ENCODE results near the gene GPR61. TPM values are rescaled to one million over a fixed set of nuclear protein-coding genes. Genes with fewer than 3 reads are reported as not detected.

The GPR61 gene
- total RNA-seq, 6 experiments from 2014 or later = not detected

GRCh38 chr1:109531380-109531779 is 8.3 kb upstream of the GPR61 start:
- no peaks in the 10 kb centered on the region for H3K27me3 ChIP-seq
- H3K9me3 ChIP-seq = no peaks in the 10 kb centered on the region
- H3K4me3 ChIP-seq = no peak overlapping the region
- 69% methylated on average over 3 of the region's 4 CpGs for WGBS (ENCODE audit: insufficient coverage, low coverage, low lambda C conversion rate, missing lambda C conversion rate)
- H3K36me3 ChIP-seq = no peaks in the 10 kb centered on the region
- DNase-seq (peak in 1 of 3 donors; percentile 20), ATAC-seq (no peak)
- H3K4me1 ChIP-seq = peaks cover 0 to 8% (median 0%) of the 10 kb centered on the region in 4 donors
- intact Hi-C loops (cut with DNase I) = loop anchor here (2.0 to 5.0 kb wide), 3 partner anchors 34 to 269 kb away; no protein-coding TSS in a partner anchor
- no peak overlapping the region for H3K27ac ChIP-seq
- TF ChIP-seq POLR2A (IDR thresholded peaks at IDR 0.05) = no peak
- TF ChIP-seq CTCF (IDR thresholded peaks at IDR 0.05) = no peak

- ATAC-seq (no peak), DNase-seq (no peak)
- Histone ChIP-seq H3K4me1 (peaks cover 0 to 8% (median 0%) of the 10 kb centered on the region in 4 donors), H3K27me3 (no peaks in the 10 kb centered on the region), H3K27ac (no peak overlapping the region), H3K9me3 (no peaks in the 10 kb centered on the region), H3K36me3 (no peaks in the 10 kb centered on the region), H3K4me3 (no peak overlapping the region)
- intact Hi-C loops (cut with DNase I) = loop anchor here (2.0 to 5.0 kb wide), 3 partner anchors 35 to 270 kb away; no protein-coding TSS in a partner anchor
- 26% methylated on average over 11 of the region's 16 CpGs for WGBS (ENCODE audit: insufficient coverage, low coverage, low lambda C conversion rate, missing lambda C conversion rate)
- TF ChIP-seq CTCF (IDR thresholded peaks at IDR 0.05) (no peak), POLR2A (IDR thresholded peaks at IDR 0.05) (no peak)
These were observed 7.8 kb upstream of the GPR61 start for GRCh38 chr1:109531826-109532364.

GRCh38 chr1:109532365-109533136 is 7.1 kb upstream of the GPR61 start:
- ATAC-seq (peak; percentile 84 to 94 (median 92)), DNase-seq (peak; percentile 80 to 86 (median 81))
- Histone ChIP-seq H3K36me3 (no peaks in the 10 kb centered on the region), H3K9me3 (no peaks in the 10 kb centered on the region), H3K4me1 (peaks cover 0 to 8% (median 0%) of the 10 kb centered on the region in 4 donors), H3K4me3 (no peak overlapping the region), H3K27me3 (no peaks in the 10 kb centered on the region), H3K27ac (no peak overlapping the region)
- 9% methylated on average over 4 of the region's 12 CpGs for WGBS (ENCODE audit: insufficient coverage, low coverage, low lambda C conversion rate, missing lambda C conversion rate)
- TF ChIP-seq POLR2A (IDR thresholded peaks at IDR 0.05) (no peak), CTCF (IDR thresholded peaks at IDR 0.05) (peak; percentile 86 to 97 (median 90))
- intact Hi-C loops (cut with DNase I) = loop anchor here (5.0 kb wide), 2 partner anchors 35 to 270 kb away; no protein-coding TSS in a partner anchor

GRCh38 chr1:109534307-109534858 is 5.3 kb upstream of the GPR61 start:
- no peak for ATAC-seq
- H3K4me1 ChIP-seq = peaks cover 0 to 8% (median 0%) of the 10 kb centered on the region in 4 donors
- no peaks in the 10 kb centered on the region for H3K36me3 ChIP-seq
- H3K4me3 ChIP-seq = no peak overlapping the region
- H3K9me3 ChIP-seq = no peaks in the 10 kb centered on the region
- no peak for DNase-seq
- no peak overlapping the region for H3K27ac ChIP-seq
- intact Hi-C loops (cut with DNase I) = loop anchor here (5.0 kb wide), 2 partner anchors 37 to 272 kb away; no protein-coding TSS in a partner anchor
- TF ChIP-seq POLR2A (IDR thresholded peaks at IDR 0.05) = no peak
- TF ChIP-seq CTCF (IDR thresholded peaks at IDR 0.05) = no peak
- WGBS (ENCODE audit: insufficient coverage, low coverage, low lambda C conversion rate, missing lambda C conversion rate) = 54% methylated on average over 1 of the region's 1 CpG
- H3K27me3 ChIP-seq = no peaks in the 10 kb centered on the region

Measured in right lobe of liver (tissue), 6 donors.